ENCODE measurements around the gene MYO16. TPM values are rescaled to one million over a fixed set of nuclear protein-coding genes. Genes with fewer than 3 reads are reported as not detected.

The MYO16 gene
- total RNA-seq, 4 donors from 2014 or later: 0.54 to 3.8 (median 1.5) TPM

- H3K9me3 ChIP-seq: no peaks in the 10 kb centered on the region
- ATAC-seq: no peak
- 56 to 85% methylated on average over 3 to 5 of the region's 5 CpGs for WGBS, 2 donors (ENCODE audit: low coverage in 1 of 2)
- H3K4me3 ChIP-seq: no peak overlapping the region
- peaks cover 9% of the 10 kb centered on the region for H3K27me3 ChIP-seq
- no peaks in the 10 kb centered on the region for H3K36me3 ChIP-seq
- TF ChIP-seq, protein P1, sequence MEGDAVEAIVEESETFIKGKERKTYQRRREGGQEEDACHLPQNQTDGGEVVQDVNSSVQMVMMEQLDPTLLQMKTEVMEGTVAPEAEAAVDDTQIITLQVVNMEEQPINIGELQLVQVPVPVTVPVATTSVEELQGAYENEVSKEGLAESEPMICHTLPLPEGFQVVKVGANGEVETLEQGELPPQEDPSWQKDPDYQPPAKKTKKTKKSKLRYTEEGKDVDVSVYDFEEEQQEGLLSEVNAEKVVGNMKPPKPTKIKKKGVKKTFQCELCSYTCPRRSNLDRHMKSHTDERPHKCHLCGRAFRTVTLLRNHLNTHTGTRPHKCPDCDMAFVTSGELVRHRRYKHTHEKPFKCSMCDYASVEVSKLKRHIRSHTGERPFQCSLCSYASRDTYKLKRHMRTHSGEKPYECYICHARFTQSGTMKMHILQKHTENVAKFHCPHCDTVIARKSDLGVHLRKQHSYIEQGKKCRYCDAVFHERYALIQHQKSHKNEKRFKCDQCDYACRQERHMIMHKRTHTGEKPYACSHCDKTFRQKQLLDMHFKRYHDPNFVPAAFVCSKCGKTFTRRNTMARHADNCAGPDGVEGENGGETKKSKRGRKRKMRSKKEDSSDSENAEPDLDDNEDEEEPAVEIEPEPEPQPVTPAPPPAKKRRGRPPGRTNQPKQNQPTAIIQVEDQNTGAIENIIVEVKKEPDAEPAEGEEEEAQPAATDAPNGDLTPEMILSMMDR (IDR thresholded peaks at IDR 0.05): no peak
- TF ChIP-seq EP300 (IDR thresholded peaks at IDR 0.05): no peak
- no peak for TF ChIP-seq POLR2AphosphoS5 (IDR thresholded peaks at IDR 0.05)
- no peak for TF ChIP-seq POLR2A (IDR thresholded peaks at IDR 0.05)
- no peak overlapping the region for H3K27ac ChIP-seq
- no peaks in the 10 kb centered on the region for H3K4me1 ChIP-seq
Observed at GRCh38 chr13:108632649-108633167, 3.3 kb downstream of the MYO16 start.

DNA sequence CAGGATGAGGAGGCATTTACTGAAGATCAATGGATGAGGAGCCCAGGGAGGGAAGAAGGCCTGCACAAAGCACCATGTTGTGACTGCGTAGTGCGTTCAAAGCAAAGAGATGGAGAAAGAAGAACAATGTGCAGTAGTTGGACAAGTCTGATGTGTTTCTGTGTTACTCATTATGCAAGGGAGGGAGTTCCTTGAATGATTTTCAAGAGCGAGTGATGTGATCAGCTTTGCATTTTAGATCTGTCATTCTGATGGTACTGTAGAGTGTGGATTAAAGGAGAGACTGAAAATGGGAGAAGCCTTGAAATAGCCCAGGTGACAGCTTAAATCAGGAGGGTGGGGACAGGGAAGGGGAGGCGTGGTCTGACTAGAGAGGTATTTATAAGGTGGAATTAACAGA lies 9.5 kb downstream of the MYO16 start:
- no peaks in the 10 kb centered on the region for H3K9me3 ChIP-seq
- no peaks in the 10 kb centered on the region for H3K4me1 ChIP-seq
- TF ChIP-seq EP300 (IDR thresholded peaks at IDR 0.05): no peak
- TF ChIP-seq POLR2A (IDR thresholded peaks at IDR 0.05): no peak
- TF ChIP-seq, protein P1 (IDR thresholded peaks at IDR 0.05): no peak
- TF ChIP-seq POLR2AphosphoS5 (IDR thresholded peaks at IDR 0.05): no peak
- H3K27me3 ChIP-seq: no peaks in the 10 kb centered on the region
- no peak overlapping the region for H3K4me3 ChIP-seq
- 78 to 94% methylated on average over 4 of the region's 4 CpGs for WGBS, 2 donors (ENCODE audit: low coverage in 1 of 2)
- H3K36me3 ChIP-seq: no peaks in the 10 kb centered on the region
- ATAC-seq: no peak
- H3K27ac ChIP-seq: no peak overlapping the region

- TF ChIP-seq, protein P1 (IDR thresholded peaks at IDR 0.05): no peak
- TF ChIP-seq POLR2AphosphoS5 (IDR thresholded peaks at IDR 0.05) (no peak), EP300 (IDR thresholded peaks at IDR 0.05) (no peak), POLR2A (IDR thresholded peaks at IDR 0.05) (no peak)
- no peak overlapping the region for H3K4me3 ChIP-seq
- no peaks in the 10 kb centered on the region for H3K27me3 ChIP-seq
- H3K27ac ChIP-seq: no peak overlapping the region
- H3K9me3 ChIP-seq: peaks cover 0 to 8% (median 0%) of the 10 kb centered on the region in 3 donors
- no peak for ATAC-seq
- H3K36me3 ChIP-seq: no peaks in the 10 kb centered on the region
- no peaks in the 10 kb centered on the region for H3K4me1 ChIP-seq
- 71 to 75% methylated on average over 4 of the region's 4 CpGs for WGBS, 2 donors (ENCODE audit: low coverage in 1 of 2)
Observed at GRCh38 chr13:108643646-108644353, 14.4 kb downstream of the MYO16 start.

DNA sequence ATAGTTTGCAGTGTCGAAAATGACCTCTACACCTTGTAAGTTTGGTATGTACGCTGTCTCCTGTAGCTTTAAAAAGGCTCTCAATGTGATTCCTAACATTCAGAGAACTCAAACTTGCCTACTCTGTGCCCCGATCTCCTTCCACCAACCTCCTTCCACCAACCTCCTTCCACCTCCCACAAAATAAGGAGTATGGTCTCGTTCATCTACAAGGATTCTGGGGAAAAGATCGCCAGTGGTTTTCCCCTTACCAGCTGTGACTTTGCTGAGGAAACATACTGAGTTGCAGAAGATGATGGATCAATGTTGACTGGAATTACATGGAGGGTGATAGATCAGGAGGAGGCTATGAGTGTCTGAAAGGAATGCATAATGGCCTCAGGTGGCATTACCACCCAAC lies 16.0 kb downstream of the MYO16 start:
- no peak for ATAC-seq
- Histone ChIP-seq H3K36me3 (no peaks in the 10 kb centered on the region), H3K9me3 (peaks cover 0 to 8% (median 0%) of the 10 kb centered on the region in 3 donors), H3K4me1 (no peaks in the 10 kb centered on the region), H3K27ac (no peak overlapping the region), H3K4me3 (no peak overlapping the region), H3K27me3 (no peaks in the 10 kb centered on the region)
- WGBS, 2 donors (ENCODE audit: low coverage in 1 of 2): 88 to 93% methylated on average over 2 to 5 of the region's 5 CpGs
- no peak for TF ChIP-seq POLR2AphosphoS5 (IDR thresholded peaks at IDR 0.05)
- TF ChIP-seq, protein P1 (IDR thresholded peaks at IDR 0.05): no peak
- no peak for TF ChIP-seq POLR2A (IDR thresholded peaks at IDR 0.05)

DNA sequence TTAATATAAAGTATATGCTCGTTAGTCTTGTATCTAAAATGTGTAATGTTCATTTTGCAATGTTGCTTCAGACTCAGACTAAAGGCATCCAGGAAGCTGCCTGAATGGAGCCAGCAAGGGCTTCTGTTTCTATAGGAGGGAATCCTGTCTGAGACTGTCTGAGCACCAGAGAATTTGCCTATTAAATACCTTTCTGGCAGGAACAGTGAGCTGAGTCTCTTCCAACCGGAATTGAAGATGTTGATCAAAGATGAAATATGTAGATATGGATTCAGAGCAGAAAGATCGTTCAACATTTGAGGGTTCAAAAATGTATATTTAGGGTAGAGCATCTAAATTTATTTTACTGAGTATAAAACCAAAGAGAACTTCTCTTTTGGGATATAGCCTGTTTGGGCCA lies 20.9 kb downstream of the MYO16 start:
- no peak for ATAC-seq
- H3K27ac ChIP-seq: no peak overlapping the region
- no peak overlapping the region for H3K4me3 ChIP-seq
- 56 to 84% methylated on average over 3 of the region's 3 CpGs for WGBS, 2 donors (ENCODE audit: low coverage in 1 of 2)
- peaks cover 0 to 7% (median 0%) of the 10 kb centered on the region in 3 donors for H3K9me3 ChIP-seq
- no peaks in the 10 kb centered on the region for H3K4me1 ChIP-seq
- TF ChIP-seq POLR2AphosphoS5 (IDR thresholded peaks at IDR 0.05): no peak
- TF ChIP-seq, protein P1 (IDR thresholded peaks at IDR 0.05): no peak
- no peak for TF ChIP-seq POLR2A (IDR thresholded peaks at IDR 0.05)
- TF ChIP-seq EP300 (IDR thresholded peaks at IDR 0.05): no peak
- no peaks in the 10 kb centered on the region for H3K27me3 ChIP-seq
- no peaks in the 10 kb centered on the region for H3K36me3 ChIP-seq

All from gastroesophageal sphincter (tissue), 4 donors.